GM23248 (cell line): ENCODE measurements around the gene KCNA3.

Source experiments
- EZH2 ChIP-seq: fragments of 200-600 bp; sonication (generic); IDR thresholded peaks from 2 replicates; pipeline ENCODE4 v1.6.1; 2018; ENCODE audit warnings: antibody characterized with exemption, mild to moderate bottlenecking; ENCODE audit not compliant: insufficient read depth, poor library complexity, severe bottlenecking
- EZH2phosphoT487 ChIP-seq: fragments of 200-600 bp; sonication (generic); IDR thresholded peaks from 2 replicates; pipeline ENCODE4 v1.6.1; 2018; ENCODE audit warnings: antibody characterized with exemption, moderate library complexity, mild to moderate bottlenecking, low read depth; ENCODE audit not compliant: insufficient read depth

DNA sequence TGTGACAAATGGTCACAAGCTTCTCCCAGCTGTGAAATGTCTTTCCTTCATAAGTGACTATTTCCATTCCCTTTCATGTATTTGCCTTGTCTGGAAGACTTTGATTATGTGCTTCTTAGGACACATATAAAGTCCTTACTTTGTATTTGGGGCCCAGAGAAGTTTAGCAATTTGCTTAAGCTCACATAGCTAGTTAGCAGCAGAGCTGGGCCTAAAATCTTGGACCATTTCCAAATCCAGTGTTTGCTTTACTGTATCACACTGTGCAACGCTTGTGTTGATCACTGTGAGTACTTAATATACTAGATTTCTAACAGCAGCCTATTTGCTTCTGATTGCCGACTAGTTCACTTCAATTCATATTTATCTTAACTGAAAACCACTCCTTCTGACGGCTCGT lies 2.2 kb upstream of the KCNA3 start:
- TF ChIP-seq EZH2, result no peak
- TF ChIP-seq EZH2phosphoT487, result no peak
